Thoracic aorta endothelial cell (primary cell): ENCODE data around the gene ZNF557. TPM values are rescaled to one million over a fixed set of nuclear protein-coding genes. Genes with fewer than 3 reads are reported as not detected.

Source experiments
- total RNA-seq: library from RNA; depleted of rRNA; stranded (reverse); fragments of >200 nt; gene quantifications from 2 replicates; pipeline ENCODE4 v1.2.3, GENCODE V29; 2012

The ZNF557 gene
- 9.4 and 10.9 TPM in 2 replicates for total RNA-seq

DNA sequence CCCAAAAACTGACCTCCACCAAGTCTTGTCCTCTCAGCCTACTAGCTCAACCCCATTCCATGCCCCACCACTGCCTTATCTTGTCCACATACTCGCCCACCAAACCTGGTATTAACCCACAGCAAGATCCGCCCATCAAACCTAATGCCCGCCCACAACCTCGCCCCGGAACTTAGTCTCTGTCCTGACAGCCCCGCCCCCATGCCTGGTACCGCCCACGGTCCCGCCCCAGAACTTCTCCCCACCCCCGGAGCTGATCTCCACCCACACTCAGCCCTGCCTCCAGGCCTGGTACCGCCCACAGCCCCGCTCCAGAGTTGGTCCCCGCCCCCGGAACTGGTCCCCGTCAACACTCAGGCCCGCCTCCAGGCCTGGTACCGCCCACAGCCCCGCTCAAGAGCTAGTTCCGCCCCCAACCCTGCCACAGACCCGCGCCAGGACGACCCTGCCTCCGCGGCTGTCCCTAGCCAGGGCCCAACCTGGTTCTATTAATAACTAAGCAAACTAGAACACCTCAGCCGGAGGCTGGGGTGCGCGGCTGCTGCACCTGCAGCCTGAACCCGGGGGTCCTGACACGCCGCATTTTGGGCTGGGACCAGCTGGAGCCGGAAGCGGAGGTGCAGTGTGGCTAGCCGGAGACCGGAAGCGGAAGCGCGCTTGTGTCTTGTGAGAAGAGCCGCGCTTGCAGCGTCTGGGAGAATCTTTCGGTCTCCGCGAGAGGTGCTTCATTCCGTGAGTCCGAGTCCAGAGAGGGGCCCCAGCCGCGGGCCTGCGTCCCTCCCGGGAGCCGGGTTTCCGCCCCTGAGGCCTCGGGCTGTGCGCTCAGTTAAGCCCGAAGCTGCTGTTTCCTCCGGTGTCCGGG lies at the start of gene ZNF557:
ZNF557 (plus strand) TSS at position 662 of the 862 bp plus-strand sequence. CDS start 5,372 bp downstream, outside the sequence.

DNA sequence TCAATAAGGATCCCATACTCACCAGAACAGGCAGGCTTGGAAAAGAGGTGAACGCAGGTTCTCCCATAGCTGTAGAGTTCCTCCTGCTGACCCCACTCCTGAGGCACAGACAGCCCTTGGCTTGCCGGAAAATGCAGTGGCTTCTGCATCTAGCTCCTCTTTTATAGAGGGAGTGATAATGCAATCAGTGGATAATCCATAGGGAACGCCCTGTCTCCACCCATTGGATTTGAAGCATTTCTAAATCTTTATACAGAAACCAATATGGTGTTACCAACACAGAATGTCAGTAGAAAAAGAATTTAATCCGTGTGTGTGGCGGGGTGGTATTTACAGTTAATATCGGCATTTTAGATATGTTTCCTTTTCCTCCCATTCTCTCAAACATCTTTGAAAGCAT lies 48.2 kb upstream of the ZNF557 start, which contains the start of gene MBD3L2B:
MBD3L2B (minus strand) TSS at position 101 of the 400 bp plus-strand sequence; CDS start at position 67, 34 bp downstream.

DNA sequence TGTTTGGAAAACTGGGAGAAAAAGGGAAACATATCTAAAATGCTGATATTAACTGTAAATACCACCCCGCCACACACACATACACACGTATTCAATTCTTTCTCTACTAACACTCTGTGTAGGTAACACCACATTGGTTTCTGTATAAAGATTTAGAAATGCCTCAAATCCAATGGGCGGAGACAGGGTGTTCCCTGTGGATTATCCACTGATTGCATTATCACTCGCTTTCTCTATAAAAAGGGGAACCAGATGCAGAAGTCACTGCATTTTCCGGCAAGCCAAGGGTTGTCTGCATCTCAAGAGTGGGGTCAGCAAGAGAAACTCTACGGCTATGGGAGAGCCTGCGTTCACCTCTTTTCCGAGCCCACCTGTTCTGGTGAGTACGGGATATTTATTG lies 39.2 kb upstream of the ZNF557 start, which contains the start of gene MBD3L5:
MBD3L5 (plus strand) TSS at position 301 of the 400 bp plus-strand sequence; CDS start at position 335, 34 bp downstream.

DNA sequence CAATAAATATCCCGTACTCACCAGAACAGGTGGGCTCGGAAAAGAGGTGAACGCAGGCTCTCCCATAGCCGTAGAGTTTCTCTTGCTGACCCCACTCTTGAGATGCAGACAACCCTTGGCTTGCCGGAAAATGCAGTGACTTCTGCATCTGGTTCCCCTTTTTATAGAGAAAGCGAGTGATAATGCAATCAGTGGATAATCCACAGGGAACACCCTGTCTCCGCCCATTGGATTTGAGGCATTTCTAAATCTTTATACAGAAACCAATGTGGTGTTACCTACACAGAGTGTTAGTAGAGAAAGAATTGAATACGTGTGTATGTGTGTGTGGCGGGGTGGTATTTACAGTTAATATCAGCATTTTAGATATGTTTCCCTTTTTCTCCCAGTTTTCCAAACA lies 29.4 kb upstream of the ZNF557 start, which contains the start of gene MBD3L4:
MBD3L4 (minus strand) TSS at position 101 of the 400 bp plus-strand sequence; CDS start at position 66, 35 bp downstream.

DNA sequence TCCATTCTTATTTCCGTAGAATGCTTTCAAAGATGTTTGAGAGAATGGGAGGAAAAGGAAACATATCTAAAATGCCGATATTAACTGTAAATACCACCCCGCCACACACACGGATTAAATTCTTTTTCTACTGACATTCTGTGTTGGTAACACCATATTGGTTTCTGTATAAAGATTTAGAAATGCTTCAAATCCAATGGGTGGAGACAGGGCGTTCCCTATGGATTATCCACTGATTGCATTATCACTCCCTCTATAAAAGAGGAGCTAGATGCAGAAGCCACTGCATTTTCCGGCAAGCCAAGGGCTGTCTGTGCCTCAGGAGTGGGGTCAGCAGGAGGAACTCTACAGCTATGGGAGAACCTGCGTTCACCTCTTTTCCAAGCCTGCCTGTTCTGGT lies 20.5 kb upstream of the ZNF557 start, which contains the start of gene MBD3L2:
MBD3L2 (plus strand) TSS at position 301 of the 400 bp plus-strand sequence; CDS start at position 354, 53 bp downstream.

DNA sequence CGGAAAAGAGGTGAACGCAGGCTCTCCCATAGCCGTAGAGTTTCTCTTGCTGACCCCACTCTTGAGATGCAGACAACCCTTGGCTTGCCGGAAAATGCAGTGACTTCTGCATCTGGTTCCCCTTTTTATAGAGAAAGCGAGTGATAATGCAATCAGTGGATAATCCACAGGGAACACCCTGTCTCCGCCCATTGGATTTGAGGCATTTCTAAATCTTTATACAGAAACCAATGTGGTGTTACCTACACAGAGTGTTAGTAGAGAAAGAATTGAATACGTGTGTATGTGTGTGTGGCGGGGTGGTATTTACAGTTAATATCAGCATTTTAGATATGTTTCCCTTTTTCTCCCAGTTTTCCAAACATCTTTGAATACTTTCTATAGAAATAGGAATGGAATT lies 10.9 kb upstream of the ZNF557 start, which contains the start of gene MBD3L3:
MBD3L3 (minus strand) TSS at position 101 of the 400 bp plus-strand sequence; CDS start at position 30, 71 bp downstream.

Other genes starting within 250 kb of the ZNF557 start
- not detected in 2 replicates for gene ADGRE1, start 182.1 kb upstream of the ZNF557 start, total RNA-seq
- not detected in 2 replicates for gene MBD3L2B, start 48.3 kb upstream of the ZNF557 start, total RNA-seq
- not detected in 2 replicates for gene MBD3L5, start 39.1 kb upstream of the ZNF557 start, total RNA-seq
- not detected in 2 replicates for gene MBD3L4, start 29.5 kb upstream of the ZNF557 start, total RNA-seq
- gene MBD3L2, start 20.4 kb upstream of the ZNF557 start, total RNA-seq, result not detected in 2 replicates
- not detected in 2 replicates for gene MBD3L3, start 11.0 kb upstream of the ZNF557 start, total RNA-seq
- gene INSR, start 224.7 kb downstream of the ZNF557 start, total RNA-seq, result 22.6 and 26.0 TPM in 2 replicates